ENCODE data around the gene TSACC. TPM values are rescaled to one million over a fixed set of nuclear protein-coding genes. Genes with fewer than 3 reads are reported as not detected.

TSACC gene
- total and polyA plus RNA-seq, 2 donors (not counting 1 experiment from before 2014, with no cell fraction given), result 0.69 to 1.2 TPM

- Histone ChIP-seq H3K27me3 (replicated peaks in 1 of 4; ENCODE audit: control extremely low read depth in 1 of 4, control insufficient read depth in 3 of 4, insufficient read depth in 4 of 4, low read length in 3 of 4) (peaks cover 0 to 48% (median 15%) of the 10 kb centered on the region in 4 experiments), H3K4me3 (ENCODE audit: control extremely low read depth in 1 of 5, extremely low read depth in 1 of 5, insufficient read depth in 1 of 5, low read depth in 2 of 5, low read length in 4 of 5) (no peak overlapping the region), H3K9me3 (ENCODE audit: control extremely low read depth in 1 of 3, control insufficient read depth in 2 of 3, insufficient read depth in 1 of 3, low read length in 2 of 3) (peaks cover 0 to 3% (median 0%) of the 10 kb centered on the region in 3 donors), H3K4me2 (replicated peaks; ENCODE audit: low read depth, low read length, poor library complexity, severe bottlenecking) (no peak overlapping the region), H2AFZ (ENCODE audit: insufficient read depth, low read depth, low read length, poor library complexity, severe bottlenecking) (no peak overlapping the region), H3K27ac (ENCODE audit: low read length in 2 of 2) (no peak overlapping the region), H3K79me2 (ENCODE audit: control insufficient read depth, insufficient read depth, low read length) (no peaks in the 10 kb centered on the region), H3K4me1 (ENCODE audit: control insufficient read depth in 2 of 2, insufficient read depth in 2 of 2, low read length in 2 of 2) (peaks cover 4 to 19% of the 10 kb centered on the region in 2 donors), H3K36me3 (replicated peaks in 1 of 2; ENCODE audit: control extremely low read depth in 1 of 2, control insufficient read depth in 1 of 2, extremely low read depth in 1 of 2, insufficient read depth in 2 of 2, low read length in 1 of 2) (no peaks in the 10 kb centered on the region), H3K9ac (ENCODE audit: low read length) (no peak overlapping the region), H4K20me1 (ENCODE audit: control insufficient read depth, insufficient read depth, low read length, poor library complexity, severe bottlenecking) (no peaks in the 10 kb centered on the region)
- DNase-seq, result no peak
- Mint-ChIP-seq H3K9me3 (ENCODE audit: insufficient read depth) (no peaks in the 10 kb centered on the region), H3K4me1 (peaks cover 8% of the 10 kb centered on the region), H3K4me3 (no peak overlapping the region), H3K27ac (no peak overlapping the region), H3K27me3 (peaks cover 24% of the 10 kb centered on the region)
- intact Hi-C loops (cut with micrococcal nuclease), result no loop called here
- TF ChIP-seq, protein P1, sequence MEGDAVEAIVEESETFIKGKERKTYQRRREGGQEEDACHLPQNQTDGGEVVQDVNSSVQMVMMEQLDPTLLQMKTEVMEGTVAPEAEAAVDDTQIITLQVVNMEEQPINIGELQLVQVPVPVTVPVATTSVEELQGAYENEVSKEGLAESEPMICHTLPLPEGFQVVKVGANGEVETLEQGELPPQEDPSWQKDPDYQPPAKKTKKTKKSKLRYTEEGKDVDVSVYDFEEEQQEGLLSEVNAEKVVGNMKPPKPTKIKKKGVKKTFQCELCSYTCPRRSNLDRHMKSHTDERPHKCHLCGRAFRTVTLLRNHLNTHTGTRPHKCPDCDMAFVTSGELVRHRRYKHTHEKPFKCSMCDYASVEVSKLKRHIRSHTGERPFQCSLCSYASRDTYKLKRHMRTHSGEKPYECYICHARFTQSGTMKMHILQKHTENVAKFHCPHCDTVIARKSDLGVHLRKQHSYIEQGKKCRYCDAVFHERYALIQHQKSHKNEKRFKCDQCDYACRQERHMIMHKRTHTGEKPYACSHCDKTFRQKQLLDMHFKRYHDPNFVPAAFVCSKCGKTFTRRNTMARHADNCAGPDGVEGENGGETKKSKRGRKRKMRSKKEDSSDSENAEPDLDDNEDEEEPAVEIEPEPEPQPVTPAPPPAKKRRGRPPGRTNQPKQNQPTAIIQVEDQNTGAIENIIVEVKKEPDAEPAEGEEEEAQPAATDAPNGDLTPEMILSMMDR (IDR thresholded peaks at IDR 0.05), result no peak
- no peak for TF ChIP-seq EZH2 (IDR thresholded peaks at IDR 0.05; ENCODE audit: borderline replicate concordance, insufficient read depth, low read depth, low read length, poor library complexity, severe bottlenecking)
- ATAC-seq (ENCODE audit: low read depth), result no peak
- POLR2A ChIA-PET, result interaction anchor here (0.6 kb wide), 1 partner anchor 60 kb away, joined by 3 read pairs; no protein-coding TSS in a partner anchor
- WGBS (ENCODE audit: insufficient coverage), result 86% methylated on average over 3 of the region's 6 CpGs
- CTCF ChIA-PET, result interaction anchor here (0.6 to 12.5 kb wide), 73 partner anchors 9 to 444 kb away, joined by 3 to 445 read pairs (median 5); partner anchors contain the start of genes CCT3, GPATCH4, MEF2D and NAXE
These were observed 48.0 kb downstream of the TSACC start for GRCh38 chr1:156386134-156386901.

Measured in B cell (primary cell).